ENCODE measurements around the gene KCNMB3.
"Not testable (repeated sequence)": the region's sequence is repeated elsewhere in the genome, so short reads cannot be mapped to it uniquely, and the experiment has no call there.

KCNMB3 gene

GRCh38 chr3:179250803-179251476, at the start of gene KCNMB3:
Gene KCNMB3 (minus strand): TSS chr3:179251114. CDS start chr3:179250990, 124 bp downstream.
- no peak for DNase-seq (ENCODE audit: low read depth in 2 of 3, low spot score in 1 of 3)

GRCh38 chr3:179299999-179300613, 49.2 kb upstream of the KCNMB3 start:
- no peak for DNase-seq (ENCODE audit: low read depth in 2 of 3, low spot score in 1 of 3)

GRCh38 chr3:179299316-179299715, 48.4 kb upstream of the KCNMB3 start:
- no peak for DNase-seq (ENCODE audit: low read depth in 2 of 3, low spot score in 1 of 3)

GRCh38 chr3:179297971-179298725, 47.2 kb upstream of the KCNMB3 start:
- no peak for DNase-seq (ENCODE audit: low read depth in 2 of 3, low spot score in 1 of 3)

DNA sequence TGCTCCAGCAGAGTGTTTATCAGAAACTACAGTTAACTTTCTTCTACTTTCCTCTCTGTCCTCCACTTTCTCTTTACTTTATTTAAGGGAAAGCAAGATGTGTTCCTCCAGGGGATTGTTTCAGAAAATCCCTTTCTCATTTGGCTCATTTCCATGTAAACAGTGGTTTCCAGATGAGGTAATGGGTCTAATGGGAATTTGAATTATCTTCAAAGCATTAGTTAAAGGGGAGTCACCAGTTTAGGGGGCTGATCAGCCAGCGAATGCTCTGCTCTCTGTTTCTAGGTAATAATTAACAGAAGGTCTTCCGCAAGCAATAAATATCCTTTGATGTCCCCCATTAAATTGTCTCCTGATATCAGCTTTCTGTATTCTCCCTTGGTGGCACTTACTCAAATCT, 41.5 kb upstream of the KCNMB3 start:
- DNase-seq (ENCODE audit: low read depth in 2 of 3, low spot score in 1 of 3): no peak

GRCh38 chr3:179289295-179289694, 38.4 kb upstream of the KCNMB3 start:
- DNase-seq (ENCODE audit: low read depth in 2 of 3, low spot score in 1 of 3): no peak

DNA sequence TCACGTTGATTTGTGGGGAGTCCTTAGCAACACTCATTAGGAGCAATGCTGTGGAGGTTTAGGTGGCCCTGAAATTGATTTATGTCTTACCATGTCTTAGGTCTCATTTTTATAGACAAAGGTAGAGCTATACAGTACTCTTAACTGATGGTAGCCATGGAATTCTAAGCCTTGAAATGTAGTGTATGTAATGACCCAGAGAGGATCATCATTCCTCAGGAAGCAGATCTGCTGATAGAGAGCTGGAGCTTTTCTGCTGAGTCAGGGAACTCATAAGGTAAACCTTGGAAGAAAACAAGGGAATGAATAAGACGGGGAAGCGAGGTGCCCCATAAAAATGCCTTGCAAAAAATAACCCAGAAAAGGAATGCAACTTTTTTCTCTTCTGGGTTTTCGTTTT, 37.9 kb upstream of the KCNMB3 start:
- DNase-seq (ENCODE audit: low read depth in 2 of 3, low spot score in 1 of 3): no peak

GRCh38 chr3:179286331-179286730, 35.4 kb upstream of the KCNMB3 start:
- no peak for DNase-seq (ENCODE audit: low read depth in 2 of 3, low spot score in 1 of 3)

DNA sequence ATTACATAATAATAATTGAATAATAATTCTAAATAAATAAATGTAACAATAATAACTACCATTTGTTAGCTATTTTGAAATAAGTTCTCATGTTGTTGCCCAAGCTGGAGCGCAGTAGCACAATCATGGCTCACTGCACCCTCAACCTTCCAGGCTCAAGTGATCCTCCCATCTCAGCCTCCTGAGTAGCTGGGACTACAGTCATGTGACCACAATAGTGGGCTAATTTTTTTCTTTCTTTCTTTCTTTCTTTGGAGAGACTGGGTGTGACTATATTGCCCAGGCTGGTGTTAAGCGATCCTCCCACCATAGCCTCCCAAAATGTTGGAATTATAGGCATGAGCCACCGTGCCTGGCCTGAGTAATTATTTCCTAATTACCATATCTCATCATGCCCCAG, 30.9 kb upstream of the KCNMB3 start:
- DNase-seq (ENCODE audit: low read depth in 2 of 3, low spot score in 1 of 3): no peak

DNA sequence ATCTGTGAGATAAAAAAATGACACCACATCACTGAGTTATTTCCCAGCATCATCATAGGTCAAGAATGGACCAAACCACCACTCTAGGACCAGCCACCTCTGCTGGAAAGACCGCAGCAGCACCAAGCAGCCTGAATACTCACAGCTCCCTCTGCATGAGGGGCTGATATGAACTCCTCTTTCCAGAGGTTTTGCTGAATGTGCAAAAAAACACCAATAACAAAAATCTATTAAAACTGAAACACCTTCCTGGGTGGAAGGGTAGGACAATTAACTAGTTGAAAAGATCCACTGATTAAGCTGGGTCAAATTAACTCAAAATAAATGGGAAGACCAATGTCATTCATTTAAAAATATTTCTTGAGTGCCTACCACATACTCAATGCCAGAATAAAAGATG, 28.9 kb upstream of the KCNMB3 start:
- no peak for DNase-seq (ENCODE audit: low read depth in 2 of 3, low spot score in 1 of 3)

- DNase-seq (ENCODE audit: low read depth in 2 of 3, low spot score in 1 of 3): no peak
These were observed 28.2 kb upstream of the KCNMB3 start for GRCh38 chr3:179278932-179279693.

DNA sequence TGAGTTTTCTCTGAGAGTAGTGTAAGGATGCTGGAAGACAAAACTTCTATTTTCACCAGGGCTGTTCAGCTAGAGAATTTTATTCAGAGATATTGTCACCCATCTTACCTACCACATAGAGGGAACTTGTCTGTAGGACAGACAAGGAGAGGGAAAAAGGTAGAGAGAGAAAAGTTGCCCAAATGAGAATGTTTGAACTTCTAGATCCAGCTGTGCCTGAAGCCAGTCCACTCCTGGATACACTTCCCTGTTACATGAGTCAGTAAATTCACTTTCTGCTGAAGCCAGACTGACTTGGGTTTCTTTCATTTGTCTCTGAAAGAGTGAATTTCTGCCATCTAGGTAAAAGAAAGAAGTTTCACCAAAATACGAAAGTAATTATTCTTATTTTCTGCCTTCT, 27.2 kb upstream of the KCNMB3 start:
- DNase-seq (ENCODE audit: low read depth in 2 of 3, low spot score in 1 of 3): no peak

GRCh38 chr3:179276743-179277142, 25.8 kb upstream of the KCNMB3 start:
- no peak for DNase-seq (ENCODE audit: low read depth in 2 of 3, low spot score in 1 of 3)

GRCh38 chr3:179276001-179276400, 25.1 kb upstream of the KCNMB3 start:
- DNase-seq (ENCODE audit: low read depth in 2 of 3, low spot score in 1 of 3): no peak

DNA sequence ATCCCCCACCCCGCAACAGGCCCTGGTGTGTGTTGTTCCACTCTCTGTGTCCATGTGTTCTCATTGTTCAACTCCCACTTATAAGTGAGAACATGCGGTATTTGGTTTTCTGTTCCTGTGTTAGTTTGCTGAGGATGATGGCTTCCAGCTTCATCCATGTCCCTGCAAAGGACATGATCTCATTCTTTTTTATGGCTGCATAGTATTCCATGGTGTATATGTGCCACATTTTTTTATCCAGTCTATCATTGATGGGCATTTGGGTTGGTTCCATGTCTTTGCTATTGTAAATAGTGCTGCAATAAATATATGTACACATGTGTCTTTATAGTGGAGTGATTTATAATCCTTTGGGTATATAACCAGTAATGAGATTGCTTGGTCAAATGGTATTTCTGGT, 23.5 kb upstream of the KCNMB3 start:
- DNase-seq (ENCODE audit: low read depth in 2 of 3, low spot score in 1 of 3): not testable (repeated sequence)

- DNase-seq (ENCODE audit: low read depth in 2 of 3, low spot score in 1 of 3): no peak
These were observed 21.5 kb upstream of the KCNMB3 start for GRCh38 chr3:179272385-179272784.

- DNase-seq (ENCODE audit: low read depth in 2 of 3, low spot score in 1 of 3): no peak
These were observed 18.3 kb upstream of the KCNMB3 start for GRCh38 chr3:179269152-179269707.

GRCh38 chr3:179268400-179269051, 17.6 kb upstream of the KCNMB3 start:
- no peak for DNase-seq (ENCODE audit: low read depth in 2 of 3, low spot score in 1 of 3)

DNA sequence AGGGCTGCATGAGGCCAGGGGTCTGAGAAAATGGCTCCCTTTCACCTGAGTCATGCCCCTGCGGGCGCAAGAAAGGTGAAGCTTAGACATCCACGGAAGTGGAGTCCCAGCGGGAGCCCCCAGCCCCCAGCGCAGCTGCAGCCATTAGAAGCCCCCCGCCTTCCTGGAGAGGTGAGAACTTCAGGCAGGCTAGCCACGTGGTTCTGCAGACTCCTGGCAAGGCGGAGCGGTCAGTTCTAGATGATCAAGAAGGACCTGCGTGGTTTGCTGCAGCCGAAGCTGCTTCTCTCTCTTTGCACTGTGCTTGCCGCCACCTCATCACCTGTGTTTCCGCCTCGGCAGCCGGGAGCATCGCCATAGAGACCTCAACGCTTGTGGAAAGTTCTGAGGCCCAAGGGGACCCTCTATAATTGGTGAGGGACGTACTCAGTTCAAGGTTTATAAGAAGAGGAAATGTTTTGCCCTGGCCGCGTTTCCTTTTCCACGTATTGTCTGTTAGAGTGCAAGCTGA, 15.8 kb upstream of the KCNMB3 start:
- DNase-seq (ENCODE audit: low read depth in 2 of 3, low spot score in 1 of 3): no peak

- no peak for DNase-seq (ENCODE audit: low read depth in 2 of 3, low spot score in 1 of 3)
These were observed 15.0 kb upstream of the KCNMB3 start for GRCh38 chr3:179265875-179266274.

DNA sequence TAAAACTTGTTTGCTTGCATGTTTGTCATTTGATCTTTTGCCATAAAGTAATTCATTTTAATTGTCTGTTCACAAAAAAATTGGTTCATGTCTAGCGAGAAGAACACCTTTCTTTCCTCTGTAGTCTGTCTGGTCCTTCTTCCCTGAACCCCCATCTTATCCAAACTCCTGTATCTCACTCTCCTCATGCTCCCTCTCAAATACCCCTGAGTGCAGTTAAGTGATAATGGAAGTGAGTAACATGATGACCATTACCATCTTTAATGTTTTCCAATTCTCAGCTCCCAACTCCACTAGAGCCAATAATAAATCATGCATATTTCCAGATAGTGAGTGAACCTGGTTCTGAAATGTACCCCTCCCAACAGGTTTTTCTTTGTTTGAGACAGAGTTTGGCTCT, 14.2 kb upstream of the KCNMB3 start:
- no peak for DNase-seq (ENCODE audit: low read depth in 2 of 3, low spot score in 1 of 3)

Measured in stimulated activated CD4-positive, alpha-beta T cell treated with anti-CD3 and anti-CD28 coated beads, Interleukin-12 subunit alpha, Interleukin-12 subunit beta, amount 100 ng/mL, for 48 hours (primary cell).